Measurements from ENCODE around the gene EYA2. TPM values are rescaled to one million over a fixed set of nuclear protein-coding genes. Genes with fewer than 3 reads are reported as not detected.
"Not testable (repeated sequence)": the region's sequence is repeated elsewhere in the genome, so short reads cannot be mapped to it uniquely, and the experiment has no call there.

Gene EYA2
- total RNA-seq, 1 donor from 2014 or later = 1.8 TPM

DNA sequence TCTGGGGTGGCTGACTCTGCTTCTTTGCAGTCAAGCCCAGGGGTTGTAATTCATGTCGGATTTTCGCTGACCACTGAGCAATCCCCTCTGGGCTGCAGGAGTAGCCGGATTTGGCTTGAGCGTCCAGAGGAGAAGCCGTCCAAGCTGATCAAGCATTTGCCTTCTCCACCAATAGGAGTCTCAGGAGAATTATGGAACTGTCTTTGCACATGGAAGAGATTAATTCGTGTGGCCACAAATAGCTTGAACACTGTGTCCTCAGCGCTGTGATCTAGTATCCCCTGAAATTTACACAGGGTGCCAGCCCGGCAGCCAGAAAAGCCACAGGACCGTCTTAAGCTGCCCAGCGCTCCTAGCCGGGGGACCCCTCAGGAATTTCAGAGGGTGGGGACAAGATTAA, 37.1 kb downstream of the EYA2 start:
- no peaks in the 10 kb centered on the region for H3F3A ChIP-seq (ENCODE audit: low read depth)
- H3K79me2 ChIP-seq (ENCODE audit: low read depth) = no peaks in the 10 kb centered on the region
- Mint-ChIP-seq H3K27me3 (ENCODE audit: insufficient read depth, low read depth) (peaks cover 11% of the 10 kb centered on the region), H3K4me3 (no peak overlapping the region), H3K9me3 (no peaks in the 10 kb centered on the region), H3K27ac (no peak overlapping the region), H3K36me3 (no peaks in the 10 kb centered on the region), H3K4me1 (no peaks in the 10 kb centered on the region)
- H3K4me2 ChIP-seq = no peak overlapping the region
- H3K27ac ChIP-seq = no peak overlapping the region
- no peaks in the 10 kb centered on the region for H3K36me3 ChIP-seq
- no peak for DNase-seq (ENCODE audit: low spot score)
- H4K20me1 ChIP-seq (ENCODE audit: low read depth) = no peaks in the 10 kb centered on the region
- no peak overlapping the region for H3K9ac ChIP-seq
- TF ChIP-seq EZH2phosphoT487 (IDR thresholded peaks at IDR 0.05) = no peak
- TF ChIP-seq EZH2 (IDR thresholded peaks at IDR 0.05) = no peak
- TF ChIP-seq CTCF (IDR thresholded peaks at IDR 0.05) = no peak
- H3K9me3 ChIP-seq (ENCODE audit: low read depth) = no peaks in the 10 kb centered on the region
- H3K4me3 ChIP-seq = no peak overlapping the region
- no peaks in the 10 kb centered on the region for H3K27me3 ChIP-seq
- no peak overlapping the region for H2AFZ ChIP-seq (replicated peaks)
- peaks cover 10% of the 10 kb centered on the region for H3K4me1 ChIP-seq

DNA sequence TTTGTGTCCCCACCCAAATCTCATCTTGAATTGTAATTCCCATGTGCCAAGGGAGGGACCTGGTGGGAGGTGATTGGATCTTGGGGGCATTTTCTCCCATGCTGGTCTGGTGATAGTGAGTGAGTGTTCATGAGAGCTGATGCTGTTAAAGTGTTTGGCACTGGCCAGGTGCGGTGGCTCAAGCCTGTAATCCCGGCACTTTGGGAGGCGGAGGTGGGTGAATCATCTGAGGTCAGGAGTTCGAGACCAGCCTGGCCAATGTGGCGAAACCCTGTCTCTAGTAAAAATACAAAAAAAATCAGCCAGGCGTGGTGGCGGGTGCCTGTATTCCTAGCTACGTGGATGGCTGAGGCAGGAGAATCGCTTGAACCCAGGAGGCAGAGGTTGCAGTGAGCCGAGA, 37.8 kb downstream of the EYA2 start:
- H3K4me2 ChIP-seq, H3K9me3 Mint-ChIP-seq, H3K36me3 Mint-ChIP-seq: not testable (repeated sequence)

GRCh38 chr20:46933150-46933549, 38.5 kb downstream of the EYA2 start:
- no peak for DNase-seq (ENCODE audit: low spot score)
- no peak overlapping the region for H3K4me2 ChIP-seq
- H3K9me3 Mint-ChIP-seq = no peaks in the 10 kb centered on the region
- H3K27ac Mint-ChIP-seq = no peak overlapping the region
- no peaks in the 10 kb centered on the region for H3K27me3 ChIP-seq
- H3K4me3 Mint-ChIP-seq = no peak overlapping the region
- no peaks in the 10 kb centered on the region for H3F3A ChIP-seq (ENCODE audit: low read depth)
- H4K20me1 ChIP-seq (ENCODE audit: low read depth) = no peaks in the 10 kb centered on the region
- peaks cover 10% of the 10 kb centered on the region for H3K4me1 ChIP-seq
- H3K4me3 ChIP-seq = no peak overlapping the region
- H3K36me3 Mint-ChIP-seq = no peaks in the 10 kb centered on the region
- no peak overlapping the region for H3K27ac ChIP-seq
- H3K4me1 Mint-ChIP-seq = peaks cover 4% of the 10 kb centered on the region
- no peaks in the 10 kb centered on the region for H3K36me3 ChIP-seq
- no peak overlapping the region for H3K9ac ChIP-seq
- H3K27me3 Mint-ChIP-seq (ENCODE audit: insufficient read depth, low read depth) = peaks cover 16% of the 10 kb centered on the region
- no peaks in the 10 kb centered on the region for H3K79me2 ChIP-seq (ENCODE audit: low read depth)
- no peak overlapping the region for H2AFZ ChIP-seq (replicated peaks)
- H3K9me3 ChIP-seq (ENCODE audit: low read depth) = no peaks in the 10 kb centered on the region
- TF ChIP-seq EZH2phosphoT487 (IDR thresholded peaks at IDR 0.05) (no peak), EZH2 (IDR thresholded peaks at IDR 0.05) (no peak), CTCF (IDR thresholded peaks at IDR 0.05) (no peak)

More for the DNA sequence above, 37.8 kb downstream of the EYA2 start:
- not testable (repeated sequence) for DNase-seq (ENCODE audit: low spot score); H3K79me2 ChIP-seq (ENCODE audit: low read depth); H3K9me3 ChIP-seq (ENCODE audit: low read depth); H3K27ac ChIP-seq; H3K36me3 ChIP-seq; H3K4me3 ChIP-seq; H3K4me3 Mint-ChIP-seq; H3K9ac ChIP-seq; H3F3A ChIP-seq (ENCODE audit: low read depth); H3K4me1 ChIP-seq; H3K27ac Mint-ChIP-seq; H2AFZ ChIP-seq (replicated peaks); H3K4me1 Mint-ChIP-seq; H4K20me1 ChIP-seq (ENCODE audit: low read depth); H3K27me3 ChIP-seq
- peaks cover 16% of the 10 kb centered on the region for H3K27me3 Mint-ChIP-seq (ENCODE audit: insufficient read depth, low read depth)

- no peak overlapping the region for H3K27ac Mint-ChIP-seq
- Histone ChIP-seq H3K4me3 (no peak overlapping the region), H3F3A (ENCODE audit: low read depth) (no peaks in the 10 kb centered on the region), H3K4me2 (no peak overlapping the region), H4K20me1 (ENCODE audit: low read depth) (no peaks in the 10 kb centered on the region), H3K9ac (no peak overlapping the region), H3K36me3 (no peaks in the 10 kb centered on the region), H3K27ac (no peak overlapping the region), H2AFZ (replicated peaks) (no peak overlapping the region), H3K79me2 (ENCODE audit: low read depth) (no peaks in the 10 kb centered on the region), H3K4me1 (no peaks in the 10 kb centered on the region), H3K9me3 (ENCODE audit: low read depth) (no peaks in the 10 kb centered on the region), H3K27me3 (no peaks in the 10 kb centered on the region)
- TF ChIP-seq EZH2phosphoT487 (IDR thresholded peaks at IDR 0.05) = no peak
- no peak for TF ChIP-seq CTCF (IDR thresholded peaks at IDR 0.05)
- TF ChIP-seq EZH2 (IDR thresholded peaks at IDR 0.05) = no peak
- peaks cover 4% of the 10 kb centered on the region for H3K4me1 Mint-ChIP-seq
- H3K27me3 Mint-ChIP-seq (ENCODE audit: insufficient read depth, low read depth) = peaks cover 16% of the 10 kb centered on the region
- H3K4me3 Mint-ChIP-seq = no peak overlapping the region
- H3K9me3 Mint-ChIP-seq = no peaks in the 10 kb centered on the region
- DNase-seq (ENCODE audit: low spot score) = no peak
- no peaks in the 10 kb centered on the region for H3K36me3 Mint-ChIP-seq
These were observed 40.2 kb downstream of the EYA2 start for GRCh38 chr20:46934746-46935287.
